Prostate gland (tissue), 2 donors: ENCODE measurements around the gene CD302.

ENCODE experiments used
- POLR2A ChIP-seq: fragments of 450-650 bp; IDR thresholded peaks from one replicate; pipeline ENCODE4 v1.6.1; 2016; ENCODE audit warnings: antibody characterized with exemption, mild to moderate bottlenecking
- TF ChIP-seq, protein P1 (sequence below), 4 experiments: fragments of 200-600 bp in 2 of 4; fragments of 450-650 bp in 2 of 4; sonication (generic) in 2 of 4; IDR thresholded peaks; 1 replicate in 3 of 4; 2 replicates in 1 of 4; pipeline ENCODE4 v1.5.1; 2016 to 2019; ENCODE audit warnings: antibody characterized with exemption in 4 of 4, mild to moderate bottlenecking in 2 of 4, moderate library complexity in 2 of 4

DNA sequence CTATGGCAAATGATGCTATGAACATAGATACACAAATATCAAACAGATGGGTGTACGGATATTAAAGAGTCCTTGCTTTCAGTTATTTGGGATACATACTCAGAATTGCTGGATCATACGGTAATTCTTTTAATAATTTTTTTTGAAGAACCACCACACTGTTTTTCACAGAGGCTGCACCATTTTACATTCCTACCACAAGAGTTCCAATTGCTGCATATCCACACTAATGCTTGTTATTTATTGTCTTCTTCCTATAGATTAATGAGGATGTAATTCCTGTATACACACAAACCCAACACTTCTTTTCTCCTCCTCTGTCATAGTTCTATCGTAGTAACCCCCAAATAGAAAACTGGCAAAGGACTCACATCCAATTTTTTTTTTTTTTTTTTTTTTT lies 21.7 kb downstream of the CD302 start:
- TF ChIP-seq POLR2A, result no peak
- TF ChIP-seq, protein P1, sequence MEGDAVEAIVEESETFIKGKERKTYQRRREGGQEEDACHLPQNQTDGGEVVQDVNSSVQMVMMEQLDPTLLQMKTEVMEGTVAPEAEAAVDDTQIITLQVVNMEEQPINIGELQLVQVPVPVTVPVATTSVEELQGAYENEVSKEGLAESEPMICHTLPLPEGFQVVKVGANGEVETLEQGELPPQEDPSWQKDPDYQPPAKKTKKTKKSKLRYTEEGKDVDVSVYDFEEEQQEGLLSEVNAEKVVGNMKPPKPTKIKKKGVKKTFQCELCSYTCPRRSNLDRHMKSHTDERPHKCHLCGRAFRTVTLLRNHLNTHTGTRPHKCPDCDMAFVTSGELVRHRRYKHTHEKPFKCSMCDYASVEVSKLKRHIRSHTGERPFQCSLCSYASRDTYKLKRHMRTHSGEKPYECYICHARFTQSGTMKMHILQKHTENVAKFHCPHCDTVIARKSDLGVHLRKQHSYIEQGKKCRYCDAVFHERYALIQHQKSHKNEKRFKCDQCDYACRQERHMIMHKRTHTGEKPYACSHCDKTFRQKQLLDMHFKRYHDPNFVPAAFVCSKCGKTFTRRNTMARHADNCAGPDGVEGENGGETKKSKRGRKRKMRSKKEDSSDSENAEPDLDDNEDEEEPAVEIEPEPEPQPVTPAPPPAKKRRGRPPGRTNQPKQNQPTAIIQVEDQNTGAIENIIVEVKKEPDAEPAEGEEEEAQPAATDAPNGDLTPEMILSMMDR (IDR thresholded peaks at IDR 0.05), result no peak
